Retina (tissue), 1 donor: ENCODE results near the gene RRM2.
"Not testable (repeated sequence)": the region's sequence is repeated elsewhere in the genome, so short reads cannot be mapped to it uniquely, and the experiment has no call there.

Source experiments
- DNase-seq: peaks from one replicate; pipeline ENCODE4 v3.0.0-alpha.2; 2016

The RRM2 gene

DNA sequence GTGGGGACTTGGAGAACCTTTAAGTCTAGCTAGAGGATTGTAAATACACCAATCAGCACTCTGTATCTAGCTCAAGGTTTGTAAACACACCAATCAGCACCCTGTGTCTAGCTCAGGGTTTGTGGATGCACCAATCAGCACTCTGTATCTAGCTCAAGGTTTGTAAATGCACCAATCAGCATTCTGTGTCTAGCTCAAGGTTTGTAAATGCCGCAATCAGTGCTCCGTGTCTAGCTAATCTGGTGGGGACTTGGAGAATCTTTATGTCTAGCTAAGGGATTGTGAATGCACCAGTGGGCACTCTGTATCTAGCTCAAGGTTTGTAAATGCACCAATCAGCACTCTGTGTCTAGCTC is 30.7 kb upstream of the RRM2 start:
- DNase-seq: not testable (repeated sequence)

DNA sequence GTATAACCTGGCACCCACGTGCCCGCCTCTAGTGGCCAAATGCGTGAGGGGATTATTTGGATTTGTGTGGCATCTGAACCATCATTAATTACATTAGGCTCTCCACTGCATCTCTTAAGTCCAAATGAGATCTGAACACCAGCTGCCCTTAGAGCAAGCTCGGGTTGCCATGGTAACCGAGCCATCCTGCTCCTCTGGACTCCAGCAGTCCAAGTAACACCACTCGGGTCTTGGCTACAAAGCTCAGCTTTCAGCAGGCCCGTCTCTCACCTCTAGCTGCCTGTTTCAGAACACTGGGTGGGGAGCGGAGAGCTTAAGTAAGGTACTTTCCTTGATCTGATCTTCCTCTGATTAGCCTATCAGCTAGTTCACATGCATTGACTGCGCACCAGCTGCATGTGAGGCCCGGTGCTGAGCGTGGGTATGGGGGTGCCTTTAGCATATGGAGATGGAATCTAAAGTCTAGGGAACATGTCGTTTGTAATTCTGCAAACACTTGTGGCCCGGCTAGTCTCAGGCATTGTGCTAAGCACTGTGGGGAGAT is 28.2 kb upstream of the RRM2 start:
- DNase-seq: peak; percentile 86

DNA sequence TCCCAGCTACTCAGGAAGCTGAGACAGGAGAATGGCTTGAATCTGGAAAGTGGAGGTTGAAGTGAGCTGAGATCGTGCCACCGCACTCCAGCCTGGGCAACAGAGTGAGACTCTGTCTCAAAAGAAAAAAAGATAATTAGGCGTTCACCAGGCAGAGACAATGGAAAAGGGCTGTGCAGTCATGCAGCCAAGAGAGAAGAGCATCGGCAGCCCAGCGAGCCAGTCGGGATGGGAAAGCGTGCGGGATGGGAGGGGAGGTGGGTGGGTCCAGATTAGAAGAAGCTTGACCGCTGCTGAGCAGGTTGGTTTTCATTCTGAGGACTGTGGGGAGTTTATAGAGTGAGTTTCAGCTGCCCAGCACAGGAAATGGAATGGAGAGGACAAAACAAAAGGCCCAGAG is 27.4 kb upstream of the RRM2 start:
- DNase-seq: peak; percentile 55

DNA sequence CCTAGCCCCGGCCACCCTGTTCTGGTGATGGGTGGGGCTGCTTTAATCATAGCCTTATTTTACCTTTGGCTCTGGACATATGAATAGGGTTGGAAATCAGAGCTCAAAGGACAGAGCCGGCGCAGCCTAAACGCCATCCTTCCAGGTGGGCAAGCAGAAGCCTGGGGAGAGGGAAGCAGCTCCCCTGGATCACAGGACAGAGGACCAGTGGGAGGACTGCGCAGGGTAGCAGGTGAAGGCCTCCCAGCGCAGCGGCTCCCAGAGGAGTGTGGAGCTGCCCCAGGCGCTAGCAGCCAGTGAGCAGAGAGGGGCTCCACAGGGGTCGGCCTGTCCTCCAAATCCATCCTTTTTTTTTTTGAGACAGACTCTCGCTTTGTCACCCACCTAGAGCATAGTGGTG is 25.9 kb upstream of the RRM2 start:
- no peak for DNase-seq

DNA sequence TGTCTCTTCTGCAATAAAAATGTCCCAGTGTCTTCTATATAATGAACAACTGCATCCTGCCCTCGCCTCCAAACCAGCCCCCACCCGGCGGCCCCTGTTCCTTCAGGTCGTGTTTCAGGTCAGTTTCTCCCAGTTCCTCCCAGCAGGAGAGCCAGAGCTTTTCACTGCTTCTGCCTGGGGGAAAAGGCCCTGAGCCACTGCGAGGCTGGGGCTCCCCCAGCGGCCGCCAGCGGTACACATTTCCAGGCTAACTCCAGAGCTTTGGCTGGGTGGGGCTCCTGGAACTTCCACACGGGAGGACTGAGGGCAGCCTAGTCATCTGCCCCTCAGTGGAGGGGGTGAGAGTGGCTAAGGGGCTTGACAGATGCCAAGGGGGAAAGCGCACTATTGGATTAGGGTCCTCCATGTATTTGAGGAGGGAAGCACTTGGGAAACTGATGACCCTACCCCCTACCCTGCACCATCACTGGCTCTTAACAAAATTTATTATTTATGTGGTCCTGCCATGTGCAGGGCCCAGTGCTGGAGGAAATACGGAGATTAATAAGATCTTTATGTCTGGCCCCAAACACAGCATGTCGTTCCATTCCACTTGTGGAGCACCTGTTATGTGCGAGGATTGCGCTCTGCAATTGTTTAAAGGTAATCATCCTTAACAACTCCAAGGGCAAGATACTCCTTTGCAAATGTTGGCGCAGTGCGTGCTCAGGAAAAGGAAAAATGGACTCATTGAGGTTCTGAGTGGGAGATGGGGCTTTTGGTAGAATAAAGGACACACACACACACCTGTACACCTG is 25.0 kb upstream of the RRM2 start:
- DNase-seq: peak; percentile 77

DNA sequence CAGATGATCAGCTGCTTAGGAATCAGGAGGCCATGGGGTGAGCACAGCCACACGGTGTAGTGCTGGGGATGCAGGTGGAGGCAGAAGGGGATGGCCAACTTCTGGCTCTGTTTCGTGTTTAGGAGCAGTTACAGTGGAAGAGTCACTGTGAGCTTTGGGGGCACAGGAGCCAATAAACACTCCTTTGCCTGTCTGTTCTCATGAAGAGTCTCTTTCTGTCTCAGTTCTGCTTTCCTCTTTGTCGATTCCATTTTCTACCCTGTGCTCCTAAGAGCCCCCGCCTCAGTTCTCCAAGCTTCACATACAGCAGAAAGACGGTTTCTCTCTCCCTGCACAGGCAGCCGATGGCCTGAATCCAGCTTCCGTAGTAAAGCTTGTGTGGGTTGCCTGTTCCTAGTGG is 21.0 kb upstream of the RRM2 start:
- DNase-seq: peak; percentile 64

DNA sequence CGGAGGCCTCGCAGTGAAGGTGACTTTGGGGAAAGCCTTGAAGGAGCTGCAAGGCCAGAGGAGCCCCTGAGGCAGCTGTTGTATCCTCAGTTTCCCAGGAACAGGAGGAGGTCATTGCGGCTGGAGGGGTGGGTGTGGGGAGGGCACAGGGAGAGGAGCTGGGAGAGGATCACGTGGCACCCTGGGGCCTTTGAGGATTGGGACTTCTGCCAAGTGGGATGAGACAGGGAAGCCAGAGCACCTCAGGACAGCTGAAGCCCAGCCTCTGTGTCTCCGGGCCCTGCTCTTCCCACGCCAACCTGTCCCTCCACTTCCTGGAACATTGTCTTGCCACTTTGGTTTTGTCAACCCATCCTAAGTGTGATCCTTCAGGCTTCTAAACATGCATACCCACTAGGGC is 19.4 kb upstream of the RRM2 start:
- no peak for DNase-seq

DNA sequence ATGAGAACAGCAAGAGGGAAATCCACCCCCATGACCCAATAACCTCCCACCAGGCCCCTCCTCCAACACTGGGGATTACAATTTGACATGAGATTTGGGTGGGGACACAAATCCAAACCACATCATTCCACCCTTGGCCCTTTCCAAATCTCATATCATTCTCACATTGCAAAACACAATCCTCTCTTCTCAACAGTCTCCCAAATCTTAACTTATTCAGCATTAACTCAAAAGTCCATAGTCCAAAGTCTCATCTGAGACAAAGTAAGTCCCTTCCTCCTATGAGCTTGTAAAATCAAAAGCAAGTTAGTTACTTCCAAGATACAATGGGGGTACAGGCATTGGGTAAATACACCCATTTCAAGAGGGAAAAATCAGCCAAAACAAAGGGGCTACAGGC is 17.6 kb upstream of the RRM2 start:
- not testable (repeated sequence) for DNase-seq

DNA sequence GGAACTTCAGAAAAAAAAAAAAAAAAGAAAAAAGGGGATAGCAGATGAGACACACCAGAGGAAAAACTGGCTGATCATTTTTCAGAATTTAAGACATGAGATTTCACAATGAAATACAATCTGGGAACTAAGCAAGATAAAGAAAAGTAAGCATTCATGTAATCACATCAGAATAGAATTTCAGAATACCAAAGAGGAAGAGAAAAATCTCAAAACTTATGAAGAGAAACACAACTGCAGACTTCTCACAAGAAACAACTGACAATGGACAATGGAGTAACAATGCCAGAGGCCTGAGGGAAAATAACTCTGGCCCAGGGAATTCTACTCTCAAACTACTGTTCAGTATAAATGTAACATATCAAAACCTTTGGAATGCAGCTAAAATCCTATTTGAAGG is 13.2 kb upstream of the RRM2 start:
- no peak for DNase-seq

DNA sequence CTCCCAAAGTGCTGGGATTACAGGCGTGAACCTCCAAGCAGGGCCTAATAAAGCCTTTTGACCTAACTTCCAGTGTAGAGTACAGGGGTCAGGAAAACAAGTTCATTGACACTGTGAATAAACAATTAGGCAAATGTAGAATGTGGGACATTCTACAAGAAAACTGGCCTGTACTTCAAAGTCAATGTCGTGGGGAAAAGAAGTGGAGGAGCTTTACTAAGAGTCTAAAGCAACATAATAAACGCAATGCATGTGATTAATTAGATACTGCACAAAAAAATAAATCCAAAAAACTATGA is 3.6 kb upstream of the RRM2 start:
- DNase-seq: no peak

DNA sequence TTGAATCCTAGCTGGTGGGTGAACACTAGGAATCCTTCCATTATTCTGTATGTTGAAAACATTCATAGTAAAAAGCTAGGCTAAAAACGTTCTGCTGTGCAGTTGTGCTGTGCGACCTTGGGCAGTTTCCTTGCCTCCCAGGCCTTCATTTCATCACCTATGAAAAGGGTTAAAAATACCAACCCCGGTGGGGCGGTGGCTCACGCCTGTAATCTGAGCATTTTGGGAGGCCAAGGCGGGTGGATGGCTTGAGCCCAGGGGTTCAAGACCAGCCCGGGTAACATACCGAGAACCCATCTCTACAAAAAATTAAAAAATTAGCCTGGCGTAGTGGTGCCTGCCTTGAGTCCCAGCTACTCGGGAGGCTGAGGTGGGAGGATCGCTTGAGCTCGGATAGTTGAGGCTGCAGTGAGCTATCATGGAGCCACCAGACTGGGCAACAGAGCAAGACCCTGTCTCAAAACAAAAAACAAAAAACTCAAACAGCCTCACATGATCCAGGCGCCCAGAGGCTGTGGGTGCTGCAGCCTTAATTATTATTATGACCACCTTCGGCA is 2.9 kb upstream of the RRM2 start:
- DNase-seq: no peak

DNA sequence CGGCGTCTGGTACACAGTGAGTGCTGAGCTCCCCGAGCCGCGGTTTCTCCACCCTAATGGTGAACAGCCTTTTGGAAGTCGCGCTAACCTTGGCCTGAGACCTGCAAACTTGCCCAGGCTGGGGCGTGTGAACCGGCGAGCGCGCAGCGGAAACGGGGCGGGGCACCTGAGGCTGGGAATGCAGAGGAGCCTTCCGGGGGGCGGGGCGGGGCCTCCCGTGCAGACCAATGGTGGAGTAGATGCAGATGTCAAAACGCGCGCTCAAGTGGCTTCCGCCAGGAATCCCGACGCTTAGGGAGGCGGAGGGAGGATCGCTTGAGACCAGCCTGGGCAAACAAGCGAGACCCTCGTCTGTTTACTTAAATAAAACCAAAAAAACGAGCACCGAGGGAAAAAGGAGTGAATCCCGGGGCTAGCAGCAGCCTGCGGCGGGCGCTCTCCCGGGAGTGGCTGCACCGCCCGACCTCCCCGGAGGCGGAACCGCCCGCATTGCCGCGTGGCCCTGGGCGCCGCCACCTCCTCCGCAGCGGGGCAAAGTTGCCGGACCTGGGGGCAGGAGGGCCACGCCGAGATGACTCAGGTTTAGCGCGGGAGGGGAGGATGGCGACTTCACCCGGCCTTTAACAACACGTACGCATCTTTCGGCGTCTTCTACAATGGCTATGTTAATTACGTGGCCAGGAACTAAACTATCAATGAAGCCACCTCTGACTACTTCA is 2.2 kb upstream of the RRM2 start:
- DNase-seq: peak; percentile 93

DNA sequence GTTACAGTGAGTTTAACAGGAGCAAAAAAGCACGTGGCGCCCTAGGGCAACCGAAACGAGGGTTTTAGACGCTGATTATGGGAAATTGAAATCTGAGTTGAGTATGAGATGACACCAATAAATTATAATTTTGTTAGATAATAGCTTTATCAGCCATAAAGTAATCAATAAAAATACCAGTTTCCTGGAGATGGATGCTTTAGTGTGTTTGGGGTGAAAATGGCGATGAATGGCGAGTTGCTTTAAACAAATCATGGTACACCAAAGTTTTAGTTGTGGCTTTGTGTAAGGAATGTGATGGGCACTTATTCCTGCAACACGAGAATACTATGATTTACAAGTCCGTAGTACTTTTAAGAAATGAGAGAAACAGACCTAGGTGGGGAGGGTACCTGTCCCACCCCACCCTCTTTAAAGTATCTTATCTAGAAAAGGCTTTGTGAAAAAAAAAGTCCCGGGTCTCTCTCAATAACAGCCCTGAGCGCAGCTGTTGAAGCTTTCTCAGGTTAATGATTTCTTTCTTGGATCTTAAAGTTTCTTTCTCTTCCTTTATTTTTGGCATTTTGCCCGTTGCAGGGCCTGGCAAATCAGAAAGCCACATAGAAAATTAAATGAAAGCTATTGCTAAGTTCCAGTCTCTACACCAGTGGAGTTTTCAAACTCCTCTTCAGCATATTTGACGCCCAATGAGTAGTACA is 1.5 kb upstream of the RRM2 start:
- DNase-seq: no peak

DNA sequence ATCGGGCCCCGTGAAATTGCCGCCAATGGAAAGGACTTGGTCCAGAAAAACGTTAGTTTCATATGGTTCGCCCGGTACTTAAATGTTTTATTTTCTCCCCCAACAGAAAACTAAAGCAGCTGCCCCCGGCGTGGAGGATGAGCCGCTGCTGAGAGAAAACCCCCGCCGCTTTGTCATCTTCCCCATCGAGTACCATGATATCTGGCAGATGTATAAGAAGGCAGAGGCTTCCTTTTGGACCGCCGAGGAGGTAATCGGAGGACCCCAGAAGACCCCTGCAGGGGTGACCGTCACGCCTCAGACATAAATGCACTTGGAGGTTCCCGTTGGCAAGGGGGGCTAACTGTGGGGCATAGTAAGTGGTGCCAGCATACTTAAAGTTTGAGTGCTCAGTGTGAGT is 742 bp downstream of the RRM2 start:
- DNase-seq: no peak

DNA sequence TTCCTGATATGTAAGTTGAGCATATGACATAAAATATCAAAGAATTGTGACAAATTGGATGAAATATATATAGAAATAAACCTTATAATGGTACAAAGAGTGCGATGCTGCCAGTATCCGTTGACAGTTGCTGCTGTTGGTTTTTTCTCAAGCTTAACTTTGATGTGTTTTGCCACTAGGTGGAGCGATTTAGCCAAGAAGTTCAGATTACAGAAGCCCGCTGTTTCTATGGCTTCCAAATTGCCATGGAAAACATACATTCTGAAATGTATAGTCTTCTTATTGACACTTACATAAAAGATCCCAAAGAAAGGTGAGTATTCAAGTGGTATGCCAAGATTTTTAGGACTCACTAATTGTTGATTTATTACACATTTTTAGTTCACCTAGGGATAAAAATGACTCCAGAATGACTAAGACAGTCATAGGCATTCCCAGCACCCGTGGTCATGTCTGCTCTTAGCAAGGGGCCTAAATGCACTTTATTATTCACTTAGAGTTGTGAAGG is 2.1 kb downstream of the RRM2 start:
- DNase-seq: peak; percentile 52

DNA sequence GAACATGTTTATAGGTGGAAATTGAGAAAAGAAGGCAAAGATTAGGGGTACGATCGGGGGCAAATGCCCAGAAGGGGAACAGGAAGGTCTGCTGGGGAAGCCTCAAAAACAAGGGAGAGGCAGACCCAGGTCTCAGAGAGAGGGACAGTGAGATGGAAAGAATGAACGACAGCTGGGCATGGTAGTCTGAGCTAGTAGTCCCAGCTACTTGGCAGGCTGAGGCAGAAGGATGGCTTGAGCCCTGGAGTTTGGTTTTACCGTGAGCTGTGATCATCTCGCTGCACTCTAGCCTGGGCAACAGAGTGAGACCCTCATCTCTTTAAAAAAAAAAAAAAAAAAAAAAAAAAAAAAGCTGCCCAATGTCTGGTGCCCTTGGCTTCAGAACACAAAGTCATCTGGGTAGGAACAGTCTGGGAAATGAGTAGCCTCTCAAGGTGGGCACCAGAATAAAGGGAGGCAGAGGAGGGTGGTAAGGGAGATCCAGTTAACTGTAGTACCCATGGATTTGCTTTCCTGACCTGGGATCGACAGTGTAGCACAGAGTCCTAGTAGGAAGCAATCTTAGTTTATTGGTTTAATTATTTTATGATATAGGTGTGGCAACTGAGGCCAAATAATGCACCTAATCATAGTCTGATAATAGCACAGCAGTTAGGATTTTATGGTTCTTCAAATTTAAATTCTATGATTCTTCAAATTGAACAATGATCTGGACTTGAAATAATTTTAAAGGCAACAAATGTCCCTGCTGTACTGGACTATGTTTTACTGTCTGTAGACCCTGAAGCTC is 3.5 kb downstream of the RRM2 start:
- no peak for DNase-seq

DNA sequence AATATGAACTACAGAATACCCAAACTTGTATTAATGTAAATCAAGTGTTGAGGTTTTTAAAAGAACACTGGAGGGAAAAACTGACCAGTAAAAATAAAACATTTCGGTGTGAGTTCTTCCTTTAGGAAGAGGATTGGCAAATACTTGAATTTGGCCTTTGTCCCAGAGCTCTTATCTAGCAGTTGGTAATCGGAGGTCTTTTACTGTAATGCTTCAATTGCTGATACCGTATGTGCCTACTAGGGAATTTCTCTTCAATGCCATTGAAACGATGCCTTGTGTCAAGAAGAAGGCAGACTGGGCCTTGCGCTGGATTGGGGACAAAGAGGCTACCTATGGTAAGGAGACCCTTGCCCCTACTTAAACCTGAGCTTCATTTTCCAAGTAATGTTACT is 4.1 kb downstream of the RRM2 start:
- DNase-seq: no peak

DNA sequence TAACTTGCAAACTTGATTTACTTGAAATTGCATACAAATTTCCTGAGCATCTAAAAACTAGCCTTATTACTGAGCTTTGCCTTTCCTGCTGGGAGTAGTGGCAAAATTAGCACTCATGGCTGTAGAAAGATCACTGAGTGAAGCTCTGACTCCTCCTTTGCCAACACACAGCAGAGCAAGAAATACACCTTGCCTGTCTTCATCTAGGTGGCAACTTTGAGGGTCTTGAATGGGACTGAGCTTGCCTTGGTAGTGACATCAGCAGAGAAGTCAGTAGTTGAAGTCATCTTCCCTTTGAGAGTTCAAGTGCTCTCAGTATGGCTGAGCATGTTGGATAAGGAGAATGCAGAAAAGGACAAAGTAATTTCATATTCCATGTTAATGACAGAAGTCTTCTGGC is 5.9 kb downstream of the RRM2 start:
- no peak for DNase-seq

DNA sequence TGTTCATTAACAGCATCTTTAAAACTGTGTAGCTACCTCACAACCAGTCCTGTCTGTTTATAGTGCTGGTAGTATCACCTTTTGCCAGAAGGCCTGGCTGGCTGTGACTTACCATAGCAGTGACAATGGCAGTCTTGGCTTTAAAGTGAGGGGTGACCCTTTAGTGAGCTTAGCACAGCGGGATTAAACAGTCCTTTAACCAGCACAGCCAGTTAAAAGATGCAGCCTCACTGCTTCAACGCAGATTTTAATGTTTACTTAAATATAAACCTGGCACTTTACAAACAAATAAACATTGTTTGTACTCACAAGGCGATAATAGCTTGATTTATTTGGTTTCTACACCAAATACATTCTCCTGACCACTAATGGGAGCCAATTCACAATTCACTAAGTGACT is 7.0 kb downstream of the RRM2 start:
- DNase-seq: no peak

DNA sequence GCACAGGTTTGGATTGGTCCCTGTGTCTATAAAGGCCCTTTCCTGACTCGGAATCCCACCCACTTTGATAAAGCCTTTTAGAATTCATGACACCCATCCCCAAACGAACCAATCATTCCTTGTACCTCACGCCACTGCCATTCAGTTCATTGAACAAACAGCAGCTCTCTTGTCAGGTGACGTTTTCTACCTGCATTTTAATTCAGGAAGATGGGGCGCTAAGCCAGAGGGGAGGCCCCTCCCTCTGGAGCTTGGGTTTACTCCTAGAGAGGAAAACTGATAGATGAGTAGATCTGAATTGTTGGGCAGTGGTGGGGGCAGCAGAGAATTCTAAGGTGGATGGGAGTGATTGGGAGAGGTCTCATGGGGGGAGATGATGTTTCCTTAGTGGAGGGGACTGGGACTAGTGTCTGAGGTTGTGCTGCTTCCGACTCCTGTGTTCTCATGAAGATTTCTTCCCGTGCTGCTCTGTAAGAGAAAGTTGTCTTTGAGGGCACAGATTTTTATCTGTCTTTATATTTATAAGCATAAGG is 9.6 kb downstream of the RRM2 start:
- no peak for DNase-seq

DNA sequence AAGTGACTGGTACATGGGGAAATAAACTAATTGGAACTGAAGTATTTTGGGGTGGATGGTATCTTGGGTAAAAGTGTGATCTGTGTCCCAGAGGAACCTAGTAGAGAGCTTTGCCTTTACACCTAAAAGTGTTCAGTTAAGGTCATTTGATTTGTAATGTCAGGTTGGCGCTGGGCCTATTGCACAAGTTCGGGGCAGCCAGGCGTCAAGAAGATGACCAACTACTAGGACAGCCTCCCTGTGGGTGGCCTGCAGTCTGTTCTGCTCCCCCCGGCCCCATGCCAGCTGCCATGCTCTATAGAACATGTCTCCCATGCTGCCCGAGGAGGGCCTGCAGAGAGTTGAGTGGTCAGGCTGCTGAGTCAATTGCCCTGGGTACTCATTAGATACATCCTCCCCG is 10.1 kb downstream of the RRM2 start:
- DNase-seq: no peak

DNA sequence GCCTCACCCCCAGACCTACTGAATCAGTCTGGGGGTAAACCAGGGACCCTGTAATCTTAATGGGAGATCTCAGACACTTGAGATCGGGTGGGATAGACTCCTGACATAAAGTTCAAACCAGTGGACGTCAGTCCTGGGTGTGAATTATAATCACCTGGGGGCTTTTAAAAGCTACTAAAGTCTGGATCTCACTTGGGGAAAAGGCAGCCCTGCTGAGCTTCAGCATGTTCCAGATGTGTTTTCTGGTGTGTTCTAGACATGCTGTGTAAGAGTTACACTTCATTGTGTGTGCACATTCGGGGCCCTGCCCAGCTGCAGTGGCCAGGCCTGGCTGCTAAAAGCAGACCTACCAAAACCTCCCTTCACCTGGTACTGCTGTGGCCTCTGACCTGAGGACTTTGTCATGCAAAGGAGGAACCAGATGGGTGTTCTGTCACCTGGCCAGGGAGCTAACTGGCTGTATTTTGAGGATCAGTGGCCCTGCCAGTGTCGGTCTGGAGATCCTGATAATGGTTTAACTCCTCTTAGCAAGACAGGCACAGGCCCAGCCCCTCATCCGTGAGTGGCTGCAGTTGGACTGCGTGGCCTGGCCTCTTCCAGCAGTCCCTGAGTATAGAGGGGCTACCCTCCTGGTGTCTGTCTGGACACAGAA is 10.6 kb downstream of the RRM2 start:
- DNase-seq: no peak
